ENCODE data around the gene GPBAR1. TPM values are rescaled to one million over a fixed set of nuclear protein-coding genes. Genes with fewer than 3 reads are reported as not detected.

Gene GPBAR1
- total and polyA plus RNA-seq, 5 donors from 2014 or later: 1.2 TPM; not detected in 4

DNA sequence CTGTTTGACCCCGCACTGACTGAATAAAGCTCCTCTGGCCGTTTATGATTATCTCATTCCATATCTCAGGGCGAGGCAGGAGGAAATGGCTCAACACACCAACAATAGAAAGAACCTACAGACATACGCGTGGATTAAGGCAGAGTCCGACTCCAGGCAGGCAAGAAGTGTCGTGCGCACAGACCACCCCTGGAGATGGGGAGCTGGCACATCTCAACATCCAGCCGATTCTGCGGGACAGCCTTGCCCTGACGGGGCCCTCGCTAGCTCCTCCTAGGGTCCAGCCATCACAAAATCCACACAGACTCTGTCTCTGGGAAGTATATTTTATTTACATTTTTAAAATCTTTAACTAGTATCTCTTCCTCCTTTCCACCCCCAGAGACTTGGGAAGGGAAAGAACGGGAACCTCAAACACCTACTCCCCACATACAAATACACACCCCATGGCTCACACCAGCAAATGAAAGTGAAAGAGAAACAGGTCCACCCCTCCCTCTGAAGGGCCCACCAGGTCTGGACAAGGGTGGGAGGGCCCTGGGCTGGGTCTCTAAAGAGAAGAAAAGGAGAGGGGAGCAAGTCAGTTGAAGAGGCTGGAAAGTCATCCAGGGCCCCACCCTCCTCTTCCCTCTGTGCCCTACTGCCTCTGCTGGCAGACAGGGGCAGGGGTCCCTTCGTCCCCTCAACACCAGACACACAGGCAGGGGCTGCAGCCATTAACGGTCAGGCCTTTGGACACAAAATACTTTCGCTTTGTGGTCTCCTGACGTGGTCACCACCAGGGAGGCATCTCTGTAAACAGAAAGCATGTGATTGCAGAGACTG, 3.2 kb downstream of the GPBAR1 start:
- no peak overlapping the region for H3K4me3 Mint-ChIP-seq
- H3K4me1 ChIP-seq (ENCODE audit: control insufficient read depth, insufficient read depth, low read length, poor library complexity, severe bottlenecking): peaks cover 3% of the 10 kb centered on the region

DNA sequence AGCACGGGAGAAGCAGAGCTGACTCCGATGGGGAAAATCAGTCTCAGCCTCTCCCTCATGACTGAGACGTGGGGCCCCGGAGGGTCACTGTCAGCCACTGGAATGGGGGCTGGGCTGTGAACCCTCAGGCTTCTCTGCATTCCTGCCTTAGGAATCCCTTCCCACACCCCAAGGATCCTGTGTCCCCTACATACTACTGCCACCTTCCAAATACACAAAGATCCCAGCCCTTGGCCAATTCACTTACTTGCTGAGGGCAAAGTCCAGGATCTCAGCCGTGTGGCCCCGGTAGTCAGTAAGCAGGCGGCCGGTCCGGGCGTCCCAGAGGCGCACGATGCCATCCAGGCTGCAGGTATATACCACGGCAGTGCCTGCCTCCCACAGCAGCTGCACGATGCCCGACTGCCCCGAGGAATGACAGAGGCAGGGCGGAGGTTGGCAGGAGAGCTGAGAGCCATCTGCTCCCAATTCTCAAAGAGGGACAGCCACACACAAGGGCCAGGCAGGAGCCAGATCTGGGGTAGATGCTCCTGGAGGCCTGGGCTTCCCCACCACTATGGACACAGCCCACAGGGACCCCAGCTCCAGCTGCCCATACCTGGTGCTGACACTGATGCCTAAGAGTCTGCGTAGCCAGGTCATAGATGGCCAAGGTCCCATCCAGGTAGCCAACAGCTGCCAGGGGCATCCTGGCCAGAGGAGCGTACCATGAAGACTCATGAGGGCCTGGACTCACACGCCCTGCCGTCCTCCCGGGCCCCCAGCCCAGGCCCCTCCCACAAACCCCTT, 4.2 kb downstream of the GPBAR1 start:
- H3K4me1 Mint-ChIP-seq: peaks cover under 1 to 24% (median 13%) of the 10 kb centered on the region in 4 donors
- Histone ChIP-seq H3K4me1 (ENCODE audit: control insufficient read depth, insufficient read depth, low read length, poor library complexity, severe bottlenecking) (peaks cover 11% of the 10 kb centered on the region), H3K4me3 (ENCODE audit: low read depth, low read length) (no peak overlapping the region), H3K9me3 (ENCODE audit: control insufficient read depth in 2 of 2, low read length in 2 of 2) (no peaks in the 10 kb centered on the region), H3K36me3 (ENCODE audit: control insufficient read depth, insufficient read depth, low read length) (peaks cover 36% of the 10 kb centered on the region), H3K27me3 (ENCODE audit: control insufficient read depth, insufficient read depth, low read length) (no peaks in the 10 kb centered on the region), H3K27ac (ENCODE audit: insufficient read depth, low read length, poor library complexity, severe bottlenecking) (no peak overlapping the region)
- no peaks in the 10 kb centered on the region for H3K27me3 Mint-ChIP-seq
- DNase-seq: no peak
- H3K4me3 Mint-ChIP-seq: peak overlapping the region in 1 of 4 donors; percentile 78
- no peak for ATAC-seq (ENCODE audit: low read depth in 2 of 2)
- peaks cover 21% of the 10 kb centered on the region for H3K36me3 Mint-ChIP-seq
- H3K9me3 Mint-ChIP-seq: peaks cover 0 to 1% (median 0%) of the 10 kb centered on the region in 7 donors
- H3K27ac Mint-ChIP-seq: no peak overlapping the region

More for the DNA sequence above, 3.2 kb downstream of the GPBAR1 start:
- Histone ChIP-seq H3K27me3 (ENCODE audit: control insufficient read depth, insufficient read depth, low read length) (no peaks in the 10 kb centered on the region), H3K27ac (ENCODE audit: insufficient read depth, low read length, poor library complexity, severe bottlenecking) (no peak overlapping the region), H3K9me3 (ENCODE audit: control insufficient read depth in 2 of 2, low read length in 2 of 2) (no peaks in the 10 kb centered on the region), H3K4me3 (ENCODE audit: low read depth, low read length) (no peak overlapping the region), H3K36me3 (ENCODE audit: control insufficient read depth, insufficient read depth, low read length) (peaks cover 36% of the 10 kb centered on the region)
- Mint-ChIP-seq H3K36me3 (peaks cover 21% of the 10 kb centered on the region), H3K27ac (peak overlapping the region in 1 of 3 donors; percentile 91), H3K4me1 (peaks cover 0 to 23% (median 10%) of the 10 kb centered on the region in 4 donors), H3K27me3 (no peaks in the 10 kb centered on the region), H3K9me3 (peaks cover 0 to 1% (median 0%) of the 10 kb centered on the region in 7 donors)
- DNase-seq (peak in 1 of 3 donors; percentile 46), ATAC-seq (ENCODE audit: low read depth in 2 of 2) (no peak)

DNA sequence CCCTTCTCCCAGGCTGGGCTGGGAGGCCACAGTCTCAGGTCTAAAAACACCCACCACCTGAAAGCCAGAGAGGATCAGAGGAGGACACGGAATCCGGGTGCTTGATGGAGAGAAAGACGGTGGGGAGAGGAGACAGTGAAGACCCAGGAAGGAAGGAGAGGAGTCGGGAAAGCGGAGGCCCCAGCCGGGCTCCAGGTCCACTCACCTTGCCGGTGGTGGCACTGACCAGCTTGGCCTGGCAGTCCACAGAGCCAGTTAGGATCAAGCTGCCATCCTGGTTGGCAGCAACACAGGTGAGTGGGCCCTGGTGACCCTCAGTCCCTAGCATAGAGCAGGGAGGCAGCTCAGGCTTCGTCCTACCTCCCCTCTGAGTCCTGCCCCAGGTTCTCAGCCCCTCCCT, 4.8 kb downstream of the GPBAR1 start:
- DNase-seq: no peak
- no peaks in the 10 kb centered on the region for H3K27me3 Mint-ChIP-seq
- peaks cover 21% of the 10 kb centered on the region for H3K36me3 Mint-ChIP-seq

DNA sequence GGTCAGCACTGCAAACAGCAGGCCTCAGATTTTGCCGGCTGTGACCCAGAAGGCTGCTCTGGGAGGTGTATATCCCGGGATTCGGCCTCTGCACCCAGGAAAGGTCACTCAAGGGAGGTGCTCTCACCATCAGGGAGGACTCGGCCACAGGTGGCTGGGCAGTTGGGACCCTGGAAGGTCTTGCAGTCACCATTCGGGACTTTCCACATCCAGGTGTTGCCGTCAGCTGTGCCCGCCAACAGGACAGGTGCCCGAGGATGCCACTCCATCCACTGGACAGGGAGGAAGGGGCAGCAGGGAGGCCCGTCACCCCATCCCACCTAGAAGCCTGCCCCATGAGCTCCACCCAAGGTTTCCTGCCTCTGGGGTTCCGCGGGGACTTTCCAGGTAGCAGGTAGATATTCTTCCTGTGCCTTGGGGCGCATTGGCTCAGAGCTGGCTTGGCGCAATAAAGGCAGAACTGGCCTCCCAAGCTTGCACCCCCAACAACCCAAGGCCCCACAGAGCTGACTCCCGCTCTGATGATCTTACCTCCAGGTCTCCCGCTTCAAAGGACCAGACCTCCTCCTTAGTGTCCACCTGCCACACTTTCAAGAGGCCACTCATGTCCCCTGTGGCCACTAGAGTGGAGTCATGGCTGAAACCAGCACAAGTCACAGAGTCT, 5.6 kb downstream of the GPBAR1 start:
- no peak for DNase-seq
- Histone ChIP-seq H3K4me1 (ENCODE audit: control insufficient read depth, insufficient read depth, low read length, poor library complexity, severe bottlenecking) (peaks cover 21% of the 10 kb centered on the region), H3K36me3 (ENCODE audit: control insufficient read depth, insufficient read depth, low read length) (peaks cover 36% of the 10 kb centered on the region), H3K27me3 (ENCODE audit: control insufficient read depth, insufficient read depth, low read length) (no peaks in the 10 kb centered on the region), H3K27ac (ENCODE audit: insufficient read depth, low read length, poor library complexity, severe bottlenecking) (no peak overlapping the region), H3K4me3 (ENCODE audit: low read depth, low read length) (no peak overlapping the region), H3K9me3 (ENCODE audit: control insufficient read depth in 2 of 2, low read length in 2 of 2) (no peaks in the 10 kb centered on the region)
- Mint-ChIP-seq H3K36me3 (peaks cover 21% of the 10 kb centered on the region), H3K4me1 (peaks cover 4 to 37% (median 22%) of the 10 kb centered on the region in 4 donors), H3K27me3 (no peaks in the 10 kb centered on the region), H3K4me3 (peak overlapping the region in 2 of 4 donors; percentile 47 to 73), H3K27ac (peak overlapping the region in 2 of 3 donors; percentile 71 to 87), H3K9me3 (peaks cover 0 to 1% (median 0%) of the 10 kb centered on the region in 7 donors)
- no peak for ATAC-seq (ENCODE audit: low read depth in 2 of 2)

More for the DNA sequence above, 4.8 kb downstream of the GPBAR1 start:
- Mint-ChIP-seq H3K9me3 (peaks cover 0 to 1% (median 0%) of the 10 kb centered on the region in 7 donors), H3K4me3 (peak overlapping the region in 1 of 4 donors; percentile 78), H3K27ac (peak overlapping the region in 1 of 3 donors; percentile 71), H3K4me1 (peaks cover 4 to 29% (median 17%) of the 10 kb centered on the region in 4 donors)
- Histone ChIP-seq H3K27ac (ENCODE audit: insufficient read depth, low read length, poor library complexity, severe bottlenecking) (no peak overlapping the region), H3K9me3 (ENCODE audit: control insufficient read depth in 2 of 2, low read length in 2 of 2) (no peaks in the 10 kb centered on the region), H3K36me3 (ENCODE audit: control insufficient read depth, insufficient read depth, low read length) (peaks cover 36% of the 10 kb centered on the region), H3K4me3 (ENCODE audit: low read depth, low read length) (no peak overlapping the region), H3K27me3 (ENCODE audit: control insufficient read depth, insufficient read depth, low read length) (no peaks in the 10 kb centered on the region), H3K4me1 (ENCODE audit: control insufficient read depth, insufficient read depth, low read length, poor library complexity, severe bottlenecking) (peaks cover 13% of the 10 kb centered on the region)
- no peak for ATAC-seq (ENCODE audit: low read depth in 2 of 2)

DNA sequence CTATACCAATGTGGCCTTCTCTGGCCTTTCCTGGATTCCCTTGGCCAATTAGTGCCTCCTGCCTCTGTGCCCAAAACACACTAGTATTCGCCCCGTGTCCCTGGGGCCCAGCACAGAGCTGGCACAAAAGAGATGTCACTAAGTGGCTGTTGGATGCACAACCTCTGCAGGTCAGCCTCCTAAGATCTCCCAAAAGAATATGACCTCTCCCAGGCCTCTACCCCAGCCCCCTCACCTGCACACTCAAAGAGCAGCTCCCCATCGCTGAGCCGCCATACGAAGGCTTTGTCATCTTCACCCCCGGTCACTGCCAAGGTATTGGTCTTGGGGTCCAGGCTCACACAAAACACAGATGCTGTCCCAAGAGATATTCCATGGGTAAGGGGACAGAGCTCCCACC, 6.4 kb downstream of the GPBAR1 start:
- H3K27me3 ChIP-seq (ENCODE audit: control insufficient read depth, insufficient read depth, low read length): no peaks in the 10 kb centered on the region
- Mint-ChIP-seq H3K27ac (peak overlapping the region in 1 of 3 donors; percentile 87), H3K27me3 (no peaks in the 10 kb centered on the region), H3K4me1 (peaks cover 4 to 45% (median 31%) of the 10 kb centered on the region in 4 donors), H3K36me3 (peaks cover 21% of the 10 kb centered on the region), H3K9me3 (peaks cover 0 to 1% (median 0%) of the 10 kb centered on the region in 7 donors), H3K4me3 (peak overlapping the region; percentile 36 to 73 (median 49))
- ATAC-seq (ENCODE audit: low read depth in 2 of 2) (no peak), DNase-seq (no peak)
- peaks cover 38% of the 10 kb centered on the region for H3K36me3 ChIP-seq (ENCODE audit: control insufficient read depth, insufficient read depth, low read length)
- no peak overlapping the region for H3K27ac ChIP-seq (ENCODE audit: insufficient read depth, low read length, poor library complexity, severe bottlenecking)
- no peaks in the 10 kb centered on the region for H3K9me3 ChIP-seq (ENCODE audit: control insufficient read depth in 2 of 2, low read length in 2 of 2)
- peaks cover 30% of the 10 kb centered on the region for H3K4me1 ChIP-seq (ENCODE audit: control insufficient read depth, insufficient read depth, low read length, poor library complexity, severe bottlenecking)
- no peak overlapping the region for H3K4me3 ChIP-seq (ENCODE audit: low read depth, low read length)

DNA sequence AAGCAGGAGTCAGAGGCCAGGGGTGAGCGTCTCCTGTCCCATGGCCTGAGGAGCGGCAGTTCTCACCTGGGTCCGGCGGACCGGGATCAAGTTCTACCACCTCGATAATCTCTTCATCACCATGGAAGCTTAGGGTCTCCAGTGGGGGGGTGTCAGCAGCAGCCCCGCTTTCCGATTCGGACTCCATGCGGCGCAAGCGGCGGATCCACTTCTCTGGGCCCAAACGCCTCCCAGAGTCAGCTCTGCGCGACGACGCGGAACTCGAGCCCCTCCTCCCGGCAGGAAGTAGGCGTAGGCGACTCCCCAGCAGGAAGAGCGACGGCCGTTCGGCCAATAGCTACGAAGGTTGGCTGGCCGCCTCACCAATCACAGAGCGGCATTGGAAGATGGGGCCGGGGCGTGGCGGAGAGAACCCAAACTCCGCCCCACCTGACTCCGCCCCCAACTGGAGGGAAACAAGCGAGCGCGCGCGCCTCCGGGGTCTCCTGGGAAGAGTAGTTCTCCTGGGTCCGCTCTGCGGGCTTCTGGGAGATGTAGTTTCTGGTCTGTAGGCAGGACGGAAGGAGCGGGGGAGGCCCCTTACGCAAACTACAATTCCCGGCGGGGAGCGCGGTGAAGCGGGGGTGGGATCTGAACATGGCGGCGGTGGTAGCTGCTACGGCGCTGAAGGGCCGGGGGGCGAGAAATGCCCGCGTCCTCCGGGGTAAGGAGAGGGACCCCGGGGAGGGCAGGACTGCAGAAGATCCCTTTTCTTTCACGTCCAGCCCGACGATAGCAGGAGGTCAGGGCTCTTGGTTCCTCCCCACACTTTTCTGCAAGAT, 9.3 kb downstream of the GPBAR1 start, which contains the start of the genes AAMP and PNKD:
TSS of gene AAMP (minus strand) at position 238 of the 821 bp plus-strand sequence. CDS start at position 187, 51 bp downstream.
TSS of gene PNKD (plus strand) at position 620 of the 821 bp plus-strand sequence. CDS start at position 637, 17 bp downstream.
- Histone ChIP-seq H3K27ac (ENCODE audit: insufficient read depth, low read length, poor library complexity, severe bottlenecking) (peak within 1 kb of the TSS; percentile 80), H3K4me3 (ENCODE audit: low read depth, low read length) (peak within 1 kb of the TSS; percentile 93), H3K9me3 (ENCODE audit: control insufficient read depth in 2 of 2, low read length in 2 of 2) (no peaks in the 10 kb centered on the region), H3K27me3 (ENCODE audit: control insufficient read depth, insufficient read depth, low read length) (no peaks in the 10 kb centered on the region), H3K4me1 (ENCODE audit: control insufficient read depth, insufficient read depth, low read length, poor library complexity, severe bottlenecking) (peaks cover 39% of the 10 kb centered on the region), H3K36me3 (ENCODE audit: control insufficient read depth, insufficient read depth, low read length) (peaks cover 43% of the 10 kb centered on the region)
- DNase-seq (peak; percentile 100), ATAC-seq (ENCODE audit: low read depth in 2 of 2) (peak; percentile 93 to 95)
- no peaks in the 10 kb centered on the region for H3K9me3 Mint-ChIP-seq
- peak within 1 kb of the TSS; percentile 88 to 95 (median 93) for H3K4me3 Mint-ChIP-seq
- H3K27ac Mint-ChIP-seq: peak within 1 kb of the TSS; percentile 90 to 94 (median 92)
- H3K4me1 Mint-ChIP-seq: peaks cover 4 to 57% (median 42%) of the 10 kb centered on the region in 4 donors
- peaks cover 30% of the 10 kb centered on the region for H3K36me3 Mint-ChIP-seq
- no peaks in the 10 kb centered on the region for H3K27me3 Mint-ChIP-seq

All from CD4-positive, CD25-positive, alpha-beta regulatory T cell (primary cell).